Stimulated activated CD4-positive, alpha-beta T cell treated with anti-CD3 and anti-CD28 coated beads, Interleukin-1b, Interleukin-23, amount 100 ng/mL, for 24 hours (primary cell): ENCODE measurements around the gene ARHGEF28.

Experiments used
- DNase-seq, 4 experiments: peaks; one replicate each; pipeline ENCODE4 v3.0.0-alpha.2; 2020; ENCODE audit warnings: low read depth in 4 of 4, low spot score in 1 of 4

ARHGEF28 gene

GRCh38 chr5:73838901-73839300, 212.9 kb downstream of the ARHGEF28 start:
- DNase-seq, result no peak

DNA sequence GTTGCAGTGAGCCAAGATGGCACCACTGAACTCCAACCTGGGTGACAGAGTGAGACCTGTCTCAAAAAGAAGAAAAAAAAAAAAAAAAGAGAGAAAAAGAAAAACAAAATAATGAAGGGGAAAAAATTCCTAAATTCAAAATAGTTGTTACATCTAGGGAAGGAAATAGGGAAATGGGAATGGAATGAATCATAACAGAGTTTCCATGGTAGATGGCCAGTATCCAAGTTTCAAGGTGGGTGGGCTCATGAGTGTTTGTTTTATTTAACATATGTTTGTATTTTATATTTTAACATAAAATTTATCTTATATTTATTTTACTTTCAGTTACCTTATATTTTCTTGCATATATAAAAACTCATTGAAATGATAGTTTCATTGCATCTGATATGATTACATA, 215.6 kb downstream of the ARHGEF28 start:
- DNase-seq, result no peak

DNA sequence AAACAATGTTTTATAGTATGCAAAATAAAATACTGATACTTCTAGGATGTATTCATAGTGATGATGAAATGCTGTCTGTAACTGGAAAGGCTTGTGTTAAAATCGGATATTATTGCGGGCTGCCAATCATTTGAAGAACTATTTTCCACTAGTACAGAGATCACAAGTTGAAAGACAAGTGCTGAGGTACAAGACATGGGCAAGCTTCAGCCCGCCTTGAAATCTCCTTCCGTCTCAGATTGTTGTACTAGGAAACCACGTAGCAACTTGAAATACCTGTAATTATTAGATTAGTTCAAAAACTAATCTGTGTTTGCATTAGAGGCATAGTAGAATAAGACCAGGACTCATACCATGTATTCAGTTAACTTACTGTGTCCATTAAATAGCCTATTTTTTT, 218.2 kb downstream of the ARHGEF28 start:
- DNase-seq, result no peak

DNA sequence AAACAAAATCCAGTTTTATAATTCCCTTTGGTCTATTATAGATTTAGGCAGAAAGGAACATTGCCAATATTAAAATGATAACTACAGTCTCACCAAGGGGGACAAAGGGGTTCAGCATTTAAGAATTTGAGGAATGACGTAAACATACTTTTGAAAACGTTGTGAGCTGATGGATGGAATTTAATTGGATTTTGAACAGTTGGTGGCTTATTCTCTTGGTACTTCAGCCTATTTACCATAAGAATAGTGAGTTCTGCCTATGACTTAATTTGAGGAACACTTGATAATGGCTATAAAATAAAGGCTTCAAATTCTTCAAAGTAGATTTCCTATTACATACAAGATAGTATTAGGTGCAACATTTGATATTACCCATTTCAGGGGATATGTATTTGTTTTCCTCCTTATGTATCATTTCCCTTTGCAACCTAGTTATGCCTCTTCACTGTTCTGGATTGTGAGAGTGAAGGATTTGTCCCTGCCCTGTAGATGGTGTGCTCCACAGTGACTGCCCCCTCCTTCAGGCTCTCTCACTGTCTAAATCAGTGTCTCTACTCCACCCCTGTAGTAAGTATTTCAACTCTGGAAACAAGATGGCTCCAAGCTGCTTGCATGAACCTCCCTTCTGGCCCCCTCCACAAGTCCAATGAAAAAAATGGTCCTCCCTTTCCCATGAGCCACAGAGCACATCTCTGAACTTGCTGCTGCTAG, 225.6 kb downstream of the ARHGEF28 start:
- DNase-seq, result no peak

- DNase-seq, result no peak
Measured at GRCh38 chr5:73853091-73853490, 227.1 kb downstream of the ARHGEF28 start.

DNA sequence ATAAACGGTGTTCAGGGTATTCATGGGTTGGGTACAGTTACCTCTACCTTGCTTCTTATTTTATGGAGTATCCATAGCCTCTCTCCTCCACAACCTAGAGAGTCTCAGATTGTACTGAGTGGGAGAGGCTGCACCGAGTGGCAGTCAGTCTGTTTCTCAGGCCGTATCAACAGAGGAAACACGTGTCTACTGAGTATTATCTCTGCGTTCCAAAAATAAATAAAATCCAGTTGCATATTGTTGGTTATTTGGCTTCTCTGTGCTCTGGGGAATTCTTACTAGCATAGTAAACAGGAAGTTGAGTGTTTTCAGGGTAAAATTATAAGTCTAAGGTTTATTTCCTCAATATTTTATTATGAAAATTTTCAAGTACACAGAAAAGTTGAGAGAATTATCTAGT, 231.0 kb downstream of the ARHGEF28 start:
- no peak for DNase-seq

DNA sequence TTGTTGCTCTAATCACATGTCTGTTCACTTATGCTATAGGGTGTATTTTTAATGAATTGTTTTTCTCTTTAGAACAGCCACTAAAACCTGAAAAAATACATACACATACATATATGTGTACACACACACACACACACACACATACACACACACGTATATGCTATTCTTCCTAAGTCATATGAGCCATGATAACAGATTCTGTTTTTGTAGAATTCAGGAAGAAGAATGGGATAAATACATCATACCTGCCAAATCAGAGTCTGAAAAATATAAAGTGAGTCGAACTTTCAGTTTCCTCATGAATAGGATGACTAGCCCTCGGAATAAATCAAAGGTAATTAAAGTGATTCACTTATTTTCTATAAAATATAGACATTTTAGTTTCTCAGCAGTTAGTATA, 231.4 kb downstream of the ARHGEF28 start:
- no peak for DNase-seq

DNA sequence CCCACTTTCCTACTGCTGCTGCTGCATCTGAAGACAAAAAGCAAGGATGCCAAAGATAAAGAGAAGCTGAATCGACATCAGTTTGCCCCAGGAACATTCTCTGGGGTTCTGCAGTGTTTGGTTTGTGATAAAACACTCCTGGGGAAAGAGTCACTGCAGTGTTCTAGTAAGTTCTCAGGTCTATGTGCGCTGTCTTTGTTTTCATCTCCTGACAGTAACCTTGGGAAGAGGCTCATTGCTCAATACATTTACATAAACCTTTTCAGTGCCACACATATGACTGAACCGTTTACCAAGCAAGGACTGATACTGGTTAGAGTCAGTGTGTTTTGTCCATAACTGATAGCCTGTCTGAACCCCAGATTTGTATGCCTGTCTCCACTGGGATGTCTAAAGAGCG, 232.1 kb downstream of the ARHGEF28 start:
- DNase-seq, result no peak

GRCh38 chr5:73858776-73859175, 232.8 kb downstream of the ARHGEF28 start:
- no peak for DNase-seq

GRCh38 chr5:73859696-73860095, 233.7 kb downstream of the ARHGEF28 start:
- no peak for DNase-seq

DNA sequence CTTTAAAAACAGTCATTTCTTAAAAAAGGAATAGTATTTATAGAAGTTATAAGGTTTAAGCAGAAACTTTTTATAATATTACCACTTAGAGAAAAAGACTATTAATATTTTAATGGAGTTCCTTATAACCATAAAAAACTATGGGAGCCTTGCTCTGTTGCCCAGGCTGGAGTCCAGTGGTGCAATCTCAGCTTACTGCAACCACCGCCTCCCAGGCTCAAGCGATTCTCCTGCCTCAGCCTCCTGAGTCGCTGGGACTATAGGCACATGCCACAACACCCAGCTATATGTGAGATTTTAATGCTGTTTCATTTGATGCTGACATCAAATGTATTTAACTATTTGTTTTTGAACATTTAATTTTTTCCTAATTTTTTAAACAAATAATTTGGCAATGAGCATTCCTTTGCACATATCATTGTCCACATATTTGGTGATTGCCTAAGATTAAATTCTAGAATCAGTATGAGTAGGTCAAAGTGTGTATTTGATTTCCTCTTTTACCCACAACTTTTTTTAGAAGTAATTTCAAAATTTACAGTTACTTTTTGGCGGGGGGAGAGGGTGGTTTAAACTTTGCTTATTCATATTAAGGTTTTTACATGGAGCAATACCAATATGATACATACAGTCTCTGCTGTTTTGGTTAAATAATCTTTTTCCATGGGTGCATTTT, 235.5 kb downstream of the ARHGEF28 start:
- DNase-seq, result no peak

- DNase-seq, result no peak
Measured at GRCh38 chr5:73862796-73863195, 236.8 kb downstream of the ARHGEF28 start.

- no peak for DNase-seq
Measured at GRCh38 chr5:73863876-73864275, 237.9 kb downstream of the ARHGEF28 start.

GRCh38 chr5:73865315-73865714, 239.3 kb downstream of the ARHGEF28 start:
- DNase-seq, result no peak

GRCh38 chr5:73867345-73868335, 241.6 kb downstream of the ARHGEF28 start:
- DNase-seq, result no peak

DNA sequence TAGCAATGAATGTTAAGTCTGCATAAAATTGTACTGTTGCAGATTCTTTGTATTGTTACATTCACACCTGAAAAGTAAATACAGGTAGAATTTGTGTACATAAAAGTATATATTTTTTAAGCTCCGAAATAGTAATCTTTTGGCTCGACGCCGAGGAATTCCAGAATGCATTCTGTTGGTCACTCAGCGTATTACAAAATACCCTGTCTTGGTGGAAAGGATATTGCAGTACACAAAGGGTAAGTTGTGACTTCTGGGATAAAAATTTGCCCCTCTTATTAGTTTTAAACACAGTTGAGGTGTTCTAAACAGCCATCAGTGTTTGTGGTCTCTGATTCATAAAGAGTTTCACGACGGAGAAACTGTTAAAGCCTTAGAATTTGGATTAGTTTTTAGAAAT, 257.6 kb downstream of the ARHGEF28 start:
- DNase-seq, result no peak

- no peak for DNase-seq
Measured at GRCh38 chr5:73887688-73888087, 261.7 kb downstream of the ARHGEF28 start.

GRCh38 chr5:73890569-73890968, 264.6 kb downstream of the ARHGEF28 start:
- no peak for DNase-seq

DNA sequence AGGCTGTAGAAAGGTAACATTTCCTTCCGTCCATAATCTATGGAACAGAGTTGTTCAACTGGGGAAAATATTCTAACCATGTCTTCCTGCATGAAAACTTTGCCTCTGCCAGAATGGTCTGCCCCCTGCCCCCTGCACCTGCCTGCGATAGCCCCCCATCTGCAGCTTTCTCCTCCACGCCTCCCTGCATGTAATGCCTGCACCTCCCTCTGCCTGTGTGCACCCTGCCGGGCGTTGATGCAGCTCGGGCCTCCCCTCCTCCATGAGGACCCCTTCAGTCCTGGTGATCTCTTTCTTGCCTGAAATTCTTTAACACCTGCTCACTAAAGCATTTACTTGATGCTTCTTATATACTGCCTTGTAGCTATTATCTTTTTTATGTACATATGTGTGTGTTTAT, 266.2 kb downstream of the ARHGEF28 start:
- DNase-seq, result no peak

- no peak for DNase-seq
Measured at GRCh38 chr5:73892806-73893205, 266.8 kb downstream of the ARHGEF28 start.

GRCh38 chr5:73893813-73894212, 267.8 kb downstream of the ARHGEF28 start:
- no peak for DNase-seq

DNA sequence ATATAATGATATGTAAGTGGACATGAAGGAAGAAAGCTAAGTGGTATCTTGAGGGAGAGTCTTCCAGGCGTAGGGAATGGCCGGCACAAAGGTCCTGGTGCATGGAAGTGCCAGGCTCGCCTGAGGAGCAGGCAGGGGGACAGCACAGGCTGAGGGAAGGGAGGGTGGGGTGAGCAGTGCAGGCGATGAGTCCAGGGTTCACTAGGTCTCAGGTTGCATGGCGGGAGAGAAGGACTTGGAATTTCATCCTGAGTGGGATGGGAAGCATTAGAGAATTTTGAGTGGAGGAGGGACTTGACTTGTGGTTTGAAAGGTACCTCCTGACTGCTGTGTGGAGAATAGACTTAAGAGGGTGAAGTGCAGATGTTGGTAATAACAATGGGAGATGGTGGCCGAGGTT, 268.9 kb downstream of the ARHGEF28 start:
- no peak for DNase-seq
